ENCODE measurements around the gene SCN3B. TPM values are rescaled to one million over a fixed set of nuclear protein-coding genes. Genes with fewer than 3 reads are reported as not detected.

The SCN3B gene
- total RNA-seq, 1 experiment from 2014 or later, result 0.26 TPM

DNA sequence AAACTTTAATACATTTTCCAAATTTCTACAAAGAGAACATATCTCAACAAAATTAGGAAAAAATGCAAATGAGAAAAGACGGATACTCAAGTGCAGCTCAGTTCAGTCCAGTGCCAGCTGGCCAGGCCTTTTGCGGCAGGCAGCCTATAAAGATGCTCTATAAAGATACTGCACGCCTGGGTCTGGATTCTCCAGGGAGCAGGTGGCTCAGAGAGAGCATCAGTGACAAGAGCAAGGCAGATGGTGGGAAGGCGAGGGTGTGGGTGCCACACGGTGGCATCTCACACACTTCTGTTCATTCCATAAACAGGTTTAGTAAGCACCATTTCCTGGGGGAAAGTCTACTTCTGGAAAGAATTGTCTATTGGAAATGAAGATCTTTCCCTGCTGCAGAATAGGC is 18.1 kb upstream of the SCN3B start:
- intact Hi-C loops (cut with micrococcal nuclease), result no loop called here
- Histone ChIP-seq H3K9ac (ENCODE audit: low read length) (no peak overlapping the region), H3K4me1 (ENCODE audit: insufficient read depth, low read length) (no peaks in the 10 kb centered on the region), H3K27me3 (ENCODE audit: low read length) (peaks cover 86% of the 10 kb centered on the region), H3K79me2 (ENCODE audit: low read length) (no peaks in the 10 kb centered on the region), H4K20me1 (ENCODE audit: low read length) (no peaks in the 10 kb centered on the region), H3K36me3 (ENCODE audit: low read depth, low read length) (no peaks in the 10 kb centered on the region), H3K9me2 (replicated peaks; ENCODE audit: low read length) (no peaks in the 10 kb centered on the region), H3K9me3 (ENCODE audit: low read length) (no peaks in the 10 kb centered on the region), H2AFZ (ENCODE audit: low read length) (no peak overlapping the region), H3F3A (ENCODE audit: low read length, unreplicated experiment) (no peaks in the 10 kb centered on the region), H3K27ac (ENCODE audit: low read length) (no peak overlapping the region), H3K4me3 (ENCODE audit: low read length) (no peak overlapping the region), H3K4me2 (ENCODE audit: low read length) (no peak overlapping the region)
- DNase-seq (no peak), ATAC-seq (no peak)
- POLR2A ChIA-PET (ENCODE audit: unreplicated experiment), result interaction anchor here (0.6 kb wide), 1 partner anchor 40 kb away, joined by 4 read pairs; no protein-coding TSS in a partner anchor
- CTCF ChIA-PET, result no interaction called here
- no TSS peak for BruUV-seq (replicated peaks)
- TF ChIP-seq, protein P1, sequence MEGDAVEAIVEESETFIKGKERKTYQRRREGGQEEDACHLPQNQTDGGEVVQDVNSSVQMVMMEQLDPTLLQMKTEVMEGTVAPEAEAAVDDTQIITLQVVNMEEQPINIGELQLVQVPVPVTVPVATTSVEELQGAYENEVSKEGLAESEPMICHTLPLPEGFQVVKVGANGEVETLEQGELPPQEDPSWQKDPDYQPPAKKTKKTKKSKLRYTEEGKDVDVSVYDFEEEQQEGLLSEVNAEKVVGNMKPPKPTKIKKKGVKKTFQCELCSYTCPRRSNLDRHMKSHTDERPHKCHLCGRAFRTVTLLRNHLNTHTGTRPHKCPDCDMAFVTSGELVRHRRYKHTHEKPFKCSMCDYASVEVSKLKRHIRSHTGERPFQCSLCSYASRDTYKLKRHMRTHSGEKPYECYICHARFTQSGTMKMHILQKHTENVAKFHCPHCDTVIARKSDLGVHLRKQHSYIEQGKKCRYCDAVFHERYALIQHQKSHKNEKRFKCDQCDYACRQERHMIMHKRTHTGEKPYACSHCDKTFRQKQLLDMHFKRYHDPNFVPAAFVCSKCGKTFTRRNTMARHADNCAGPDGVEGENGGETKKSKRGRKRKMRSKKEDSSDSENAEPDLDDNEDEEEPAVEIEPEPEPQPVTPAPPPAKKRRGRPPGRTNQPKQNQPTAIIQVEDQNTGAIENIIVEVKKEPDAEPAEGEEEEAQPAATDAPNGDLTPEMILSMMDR (conservative IDR thresholded peaks at IDR 0.05; ENCODE audit: low read depth, low read length), result no peak
- no peak for TF ChIP-seq EZH2 (IDR thresholded peaks at IDR 0.05; ENCODE audit: low read length, unreplicated experiment)

DNA sequence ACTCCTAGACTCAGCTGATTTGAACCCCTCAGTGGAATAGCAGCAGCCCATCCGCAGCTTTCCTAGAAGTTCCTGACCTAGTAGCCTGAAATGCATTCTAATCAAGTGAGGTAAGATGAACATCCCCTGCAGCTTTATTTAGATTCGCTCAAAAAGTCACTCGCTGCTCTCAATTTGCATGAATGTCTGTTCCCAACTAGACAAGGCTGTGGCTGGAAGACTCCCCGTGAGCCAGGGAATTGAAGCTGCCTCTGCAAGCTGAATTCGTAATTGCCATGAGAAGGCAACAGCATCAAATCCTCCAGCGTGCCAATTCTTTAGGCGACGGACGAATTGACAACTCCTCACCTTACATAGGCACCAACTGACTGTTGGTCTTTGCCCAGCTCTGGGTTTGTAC is 17.1 kb upstream of the SCN3B start:
- ATAC-seq (no peak), DNase-seq (no peak)
- TF ChIP-seq EZH2phosphoT487 (IDR thresholded peaks at IDR 0.05; ENCODE audit: borderline replicate concordance, low read length), result no peak
- TF ChIP-seq, protein P1 (conservative IDR thresholded peaks at IDR 0.05; ENCODE audit: low read depth, low read length), result no peak
- TF ChIP-seq EZH2 (IDR thresholded peaks at IDR 0.05; ENCODE audit: low read length, unreplicated experiment), result no peak
- Histone ChIP-seq H3K79me2 (ENCODE audit: low read length) (no peaks in the 10 kb centered on the region), H3K9ac (ENCODE audit: low read length) (no peak overlapping the region), H3K4me3 (ENCODE audit: low read length) (no peak overlapping the region), H4K20me1 (ENCODE audit: low read length) (no peaks in the 10 kb centered on the region), H3K36me3 (ENCODE audit: low read depth, low read length) (no peaks in the 10 kb centered on the region), H2AFZ (ENCODE audit: low read length) (no peak overlapping the region), H3K9me3 (ENCODE audit: low read length) (no peaks in the 10 kb centered on the region), H3K9me2 (replicated peaks; ENCODE audit: low read length) (no peaks in the 10 kb centered on the region), H3K27me3 (ENCODE audit: low read length) (peaks cover 76% of the 10 kb centered on the region), H3F3A (ENCODE audit: low read length, unreplicated experiment) (no peaks in the 10 kb centered on the region), H3K4me2 (ENCODE audit: low read length) (no peak overlapping the region), H3K4me1 (ENCODE audit: insufficient read depth, low read length) (no peaks in the 10 kb centered on the region), H3K27ac (ENCODE audit: low read length) (no peak overlapping the region)
- BruUV-seq (replicated peaks), result no TSS peak
- POLR2A ChIA-PET (ENCODE audit: unreplicated experiment), result no interaction called here
- CTCF ChIA-PET, result no interaction called here
- intact Hi-C loops (cut with micrococcal nuclease), result no loop called here

DNA sequence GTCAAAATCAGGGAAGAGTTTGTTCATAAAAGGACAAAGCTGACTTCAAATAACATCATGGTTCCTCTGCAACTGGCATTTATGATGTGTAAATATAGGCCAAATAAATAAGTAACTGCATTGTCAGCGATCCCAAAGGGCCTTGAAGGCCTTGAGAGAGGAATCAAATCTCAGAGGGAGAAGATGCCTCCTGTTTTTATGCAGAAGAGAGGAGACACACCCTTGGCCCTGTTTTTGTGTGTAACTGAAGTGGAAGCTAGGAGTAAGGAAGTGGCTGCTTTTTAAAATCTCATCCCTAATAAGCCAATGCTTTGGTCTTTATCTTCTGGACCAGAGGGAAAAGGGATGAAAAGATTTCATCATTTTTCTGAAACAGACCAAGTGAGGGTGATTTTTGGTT is 15.7 kb upstream of the SCN3B start:
- Histone ChIP-seq H3K27ac (ENCODE audit: low read length) (no peak overlapping the region), H3K4me1 (ENCODE audit: insufficient read depth, low read length) (no peaks in the 10 kb centered on the region), H3F3A (ENCODE audit: low read length, unreplicated experiment) (no peaks in the 10 kb centered on the region), H3K4me3 (ENCODE audit: low read length) (no peak overlapping the region), H3K36me3 (ENCODE audit: low read depth, low read length) (no peaks in the 10 kb centered on the region), H4K20me1 (ENCODE audit: low read length) (no peaks in the 10 kb centered on the region), H3K9me3 (ENCODE audit: low read length) (no peaks in the 10 kb centered on the region), H3K79me2 (ENCODE audit: low read length) (no peaks in the 10 kb centered on the region), H3K9ac (ENCODE audit: low read length) (no peak overlapping the region), H3K27me3 (ENCODE audit: low read length) (peaks cover 67% of the 10 kb centered on the region), H3K9me2 (replicated peaks; ENCODE audit: low read length) (no peaks in the 10 kb centered on the region), H3K4me2 (ENCODE audit: low read length) (no peak overlapping the region), H2AFZ (ENCODE audit: low read length) (no peak overlapping the region)
- ATAC-seq (no peak), DNase-seq (no peak)
- ChIA-PET CTCF (no interaction called here), POLR2A (ENCODE audit: unreplicated experiment) (no interaction called here)
- TF ChIP-seq EZH2 (IDR thresholded peaks at IDR 0.05; ENCODE audit: low read length, unreplicated experiment) (no peak), EZH2phosphoT487 (IDR thresholded peaks at IDR 0.05; ENCODE audit: borderline replicate concordance, low read length) (no peak)
- TF ChIP-seq, protein P1 (conservative IDR thresholded peaks at IDR 0.05; ENCODE audit: low read depth, low read length), result no peak
- intact Hi-C loops (cut with micrococcal nuclease), result no loop called here
- BruUV-seq (replicated peaks), result no TSS peak
